ENCODE data around the gene RANBP10.

DNA sequence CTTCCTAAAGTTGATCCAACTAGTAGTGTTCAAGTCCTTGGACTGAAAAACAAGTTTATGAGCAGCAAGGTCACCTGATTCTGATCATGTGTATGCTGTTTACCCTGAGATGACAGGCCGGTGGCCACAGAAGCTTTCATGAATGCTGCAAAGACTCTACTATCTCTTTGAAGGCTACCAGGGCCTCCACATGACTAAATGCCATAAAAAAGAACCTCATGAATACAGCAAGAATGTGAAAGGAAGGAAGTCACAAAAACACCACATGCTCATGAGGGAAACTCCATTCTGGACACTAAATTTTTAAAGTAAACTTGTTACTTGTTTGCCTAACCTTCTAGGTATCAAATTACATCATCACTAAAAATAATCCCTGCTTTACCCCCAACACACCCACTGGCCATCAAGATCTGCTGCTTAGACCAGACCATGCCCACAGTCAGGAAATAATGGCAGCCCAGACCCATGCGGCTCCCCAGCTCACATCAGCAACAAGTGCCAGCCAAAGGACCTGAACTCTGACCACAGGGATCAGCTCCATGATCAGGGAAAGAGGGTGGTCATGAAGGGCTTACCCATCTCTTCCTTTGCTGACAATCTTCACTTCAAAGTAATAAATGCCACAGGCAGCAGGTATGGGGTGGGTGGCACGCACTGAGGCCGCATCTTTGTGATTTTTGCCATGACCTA lies 1.4 kb downstream of the RANBP10 start:
- TF ChIP-seq CTCF (IDR thresholded peaks at IDR 0.05) (no peak), POLR2A (IDR thresholded peaks at IDR 0.05) (no peak)
